ENCODE results near the gene OR1J2.
"Not testable (repeated sequence)": the region's sequence is repeated elsewhere in the genome, so short reads cannot be mapped to it uniquely, and the experiment has no call there.

The OR1J2 gene

GRCh38 chr9:122510502-122510901 lies at the start of gene OR1J2:
Gene OR1J2 (plus strand): TSS chr9:122510802. CDS start chr9:122510802, 0 bp downstream.
- FAIRE-seq = no peak

GRCh38 chr9:122463828-122464632 lies 46.6 kb upstream of the OR1J2 start:
- no peak for FAIRE-seq
- no peak for DNase-seq (ENCODE audit: insufficient read length, low spot score)

More at GRCh38 chr9:122510502-122510901, at the start of gene OR1J2:
- DNase-seq (ENCODE audit: insufficient read length, low spot score) = no peak

- peak; percentile 54 for DNase-seq (ENCODE audit: insufficient read length, low spot score)
- FAIRE-seq = peak; percentile 88
Observed at GRCh38 chr9:122464633-122465567, 45.7 kb upstream of the OR1J2 start.

- FAIRE-seq = no peak
Observed at GRCh38 chr9:122466456-122466855, 44.1 kb upstream of the OR1J2 start.

GRCh38 chr9:122468735-122469134 lies 41.9 kb upstream of the OR1J2 start:
- DNase-seq (ENCODE audit: insufficient read length, low spot score) (no peak), FAIRE-seq (no peak)

More at GRCh38 chr9:122466456-122466855, 44.1 kb upstream of the OR1J2 start:
- DNase-seq (ENCODE audit: insufficient read length, low spot score) = no peak

GRCh38 chr9:122474561-122474960 lies 36.0 kb upstream of the OR1J2 start:
- FAIRE-seq (no peak), DNase-seq (ENCODE audit: insufficient read length, low spot score) (no peak)

GRCh38 chr9:122475717-122476116 lies 34.9 kb upstream of the OR1J2 start:
- DNase-seq (ENCODE audit: insufficient read length, low spot score) (no peak), FAIRE-seq (no peak)

- DNase-seq (ENCODE audit: insufficient read length, low spot score) (no peak), FAIRE-seq (no peak)
Observed at GRCh38 chr9:122477346-122477745, 33.3 kb upstream of the OR1J2 start.

GRCh38 chr9:122477826-122478225 lies 32.8 kb upstream of the OR1J2 start, which contains the start of gene OR1J1:
Gene OR1J1 (minus strand): TSS chr9:122477926. CDS start chr9:122477926, 0 bp downstream.
- FAIRE-seq = no peak
- no peak for DNase-seq (ENCODE audit: insufficient read length, low spot score)

- no peak for DNase-seq (ENCODE audit: insufficient read length, low spot score)
- no peak for FAIRE-seq
Observed at GRCh38 chr9:122479062-122479461, 31.5 kb upstream of the OR1J2 start.

GRCh38 chr9:122498883-122499288 lies 11.7 kb upstream of the OR1J2 start:
- FAIRE-seq (peak; percentile 92), DNase-seq (ENCODE audit: insufficient read length, low spot score) (peak; percentile 17)

GRCh38 chr9:122506964-122507363 lies 3.6 kb upstream of the OR1J2 start:
- DNase-seq (ENCODE audit: insufficient read length, low spot score) (no peak), FAIRE-seq (no peak)

- DNase-seq (ENCODE audit: insufficient read length, low spot score) (no peak), FAIRE-seq (no peak)
Observed at GRCh38 chr9:122518226-122518625, 7.6 kb downstream of the OR1J2 start.

GRCh38 chr9:122518841-122519240 lies 8.2 kb downstream of the OR1J2 start, which contains the start of gene OR1J4:
Gene OR1J4 (plus strand): TSS chr9:122519141. CDS start chr9:122519141, 0 bp downstream.
- FAIRE-seq (no peak), DNase-seq (ENCODE audit: insufficient read length, low spot score) (no peak)

GRCh38 chr9:122519376-122519775 lies 8.8 kb downstream of the OR1J2 start:
- FAIRE-seq = no peak
- no peak for DNase-seq (ENCODE audit: insufficient read length, low spot score)

GRCh38 chr9:122526602-122527001 lies 16.0 kb downstream of the OR1J2 start:
- no peak for DNase-seq (ENCODE audit: insufficient read length, low spot score)
- no peak for FAIRE-seq

- no peak for DNase-seq (ENCODE audit: insufficient read length, low spot score)
- FAIRE-seq = no peak
Observed at GRCh38 chr9:122527193-122527592, 16.6 kb downstream of the OR1J2 start, which contains the start of gene OR1N1. Gene OR1N1 (minus strand): TSS chr9:122527293. CDS start chr9:122527293, 0 bp downstream.

- DNase-seq (ENCODE audit: insufficient read length, low spot score); FAIRE-seq: not testable (repeated sequence)
Observed at GRCh38 chr9:122531157-122531556, 20.6 kb downstream of the OR1J2 start.

GRCh38 chr9:122536134-122536533 lies 25.5 kb downstream of the OR1J2 start:
- FAIRE-seq (no peak), DNase-seq (ENCODE audit: insufficient read length, low spot score) (no peak)

- not testable (repeated sequence) for DNase-seq (ENCODE audit: insufficient read length, low spot score); FAIRE-seq
Observed at GRCh38 chr9:122537066-122537465, 26.5 kb downstream of the OR1J2 start.

- DNase-seq (ENCODE audit: insufficient read length, low spot score) (no peak), FAIRE-seq (no peak)
Observed at GRCh38 chr9:122538757-122539156, 28.2 kb downstream of the OR1J2 start.
